Measurements from ENCODE around the gene PLAAT4. TPM values are rescaled to one million over a fixed set of nuclear protein-coding genes. Genes with fewer than 3 reads are reported as not detected.

PLAAT4 gene
- total and polyA plus RNA-seq, 8 donors = 4.0 to 262 (median 88.0) TPM

DNA sequence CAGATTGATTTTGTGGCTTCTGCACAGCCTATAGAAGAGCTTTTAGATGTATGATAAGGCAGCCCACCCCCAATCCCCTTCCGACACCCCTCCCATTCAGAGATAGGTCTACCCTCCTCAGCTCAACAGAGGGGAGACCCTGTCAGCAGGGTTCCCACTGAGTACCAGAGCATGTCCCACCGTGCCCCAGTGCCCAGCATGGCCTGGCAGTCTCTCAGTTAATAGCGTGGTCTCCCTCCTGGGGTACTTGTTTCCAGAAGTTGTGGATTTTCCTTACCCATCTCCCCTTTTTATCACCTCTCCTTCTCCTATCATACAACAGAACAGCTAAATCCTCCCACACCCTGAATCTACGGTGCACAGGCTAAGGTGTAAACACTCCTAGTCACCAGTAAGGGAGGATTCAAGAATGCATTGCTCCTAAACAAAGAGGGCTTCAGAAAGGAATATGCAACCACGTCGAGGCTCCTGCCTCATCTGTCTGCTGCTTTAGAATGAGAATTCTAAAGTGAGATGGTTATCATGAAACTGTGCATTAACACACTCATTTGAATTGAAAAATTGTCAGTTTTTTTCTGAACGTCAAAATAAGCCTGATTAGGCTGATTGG, 19.9 kb downstream of the PLAAT4 start:
- intact Hi-C loops (cut with DNase I; ENCODE audit: low total_unique reads) = no loop called here
- Histone ChIP-seq H3K36me3 (no peaks in the 10 kb centered on the region), H3K4me1 (peaks cover 12 to 34% (median 19%) of the 10 kb centered on the region in 4 donors), H3K27me3 (no peaks in the 10 kb centered on the region), H3K27ac (no peak overlapping the region), H3K9me3 (no peaks in the 10 kb centered on the region), H3K4me3 (no peak overlapping the region)
- no peak for DNase-seq
- TF ChIP-seq EP300 (IDR thresholded peaks at IDR 0.05) = no peak
- TF ChIP-seq, protein P1, sequence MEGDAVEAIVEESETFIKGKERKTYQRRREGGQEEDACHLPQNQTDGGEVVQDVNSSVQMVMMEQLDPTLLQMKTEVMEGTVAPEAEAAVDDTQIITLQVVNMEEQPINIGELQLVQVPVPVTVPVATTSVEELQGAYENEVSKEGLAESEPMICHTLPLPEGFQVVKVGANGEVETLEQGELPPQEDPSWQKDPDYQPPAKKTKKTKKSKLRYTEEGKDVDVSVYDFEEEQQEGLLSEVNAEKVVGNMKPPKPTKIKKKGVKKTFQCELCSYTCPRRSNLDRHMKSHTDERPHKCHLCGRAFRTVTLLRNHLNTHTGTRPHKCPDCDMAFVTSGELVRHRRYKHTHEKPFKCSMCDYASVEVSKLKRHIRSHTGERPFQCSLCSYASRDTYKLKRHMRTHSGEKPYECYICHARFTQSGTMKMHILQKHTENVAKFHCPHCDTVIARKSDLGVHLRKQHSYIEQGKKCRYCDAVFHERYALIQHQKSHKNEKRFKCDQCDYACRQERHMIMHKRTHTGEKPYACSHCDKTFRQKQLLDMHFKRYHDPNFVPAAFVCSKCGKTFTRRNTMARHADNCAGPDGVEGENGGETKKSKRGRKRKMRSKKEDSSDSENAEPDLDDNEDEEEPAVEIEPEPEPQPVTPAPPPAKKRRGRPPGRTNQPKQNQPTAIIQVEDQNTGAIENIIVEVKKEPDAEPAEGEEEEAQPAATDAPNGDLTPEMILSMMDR (IDR thresholded peaks at IDR 0.05) = no peak
- TF ChIP-seq POLR2A (IDR thresholded peaks at IDR 0.05) = no peak
- no peak for TF ChIP-seq POLR2AphosphoS5 (IDR thresholded peaks at IDR 0.05)
- 62 to 69% (median 67%) methylated on average over 7 of the region's 7 CpGs for whole genome bisulfite sequencing, 5 donors

DNA sequence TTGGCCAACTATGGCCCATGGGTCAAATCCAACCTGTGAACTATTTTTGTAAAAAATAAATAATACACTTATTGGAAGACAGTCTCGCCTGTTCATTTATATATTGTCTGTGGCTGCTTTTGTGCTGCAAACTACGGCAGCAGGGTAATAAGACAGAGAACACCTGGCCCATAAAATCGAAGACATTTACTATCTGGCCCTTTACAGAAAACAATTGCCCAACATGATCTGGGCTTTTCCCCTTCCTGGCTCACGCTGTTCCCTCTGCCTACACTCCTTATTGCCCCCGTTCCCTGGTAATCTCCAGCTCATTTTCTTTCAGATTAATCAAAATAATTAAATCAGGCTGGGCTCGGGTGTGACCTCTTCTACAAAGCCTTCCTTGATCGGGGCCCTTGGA, 21.0 kb downstream of the PLAAT4 start:
- H3K4me1 ChIP-seq = peaks cover 12 to 35% (median 19%) of the 10 kb centered on the region in 4 donors
- no peaks in the 10 kb centered on the region for H3K9me3 ChIP-seq
- H3K27ac ChIP-seq = no peak overlapping the region
- no peak overlapping the region for H3K4me3 ChIP-seq
- DNase-seq = no peak
- no peaks in the 10 kb centered on the region for H3K27me3 ChIP-seq
- TF ChIP-seq EP300 (IDR thresholded peaks at IDR 0.05) (no peak), POLR2A (IDR thresholded peaks at IDR 0.05) (no peak), POLR2AphosphoS5 (IDR thresholded peaks at IDR 0.05) (no peak)
- TF ChIP-seq, protein P1 (IDR thresholded peaks at IDR 0.05) = no peak
- intact Hi-C loops (cut with DNase I; ENCODE audit: low total_unique reads) = no loop called here
- WGBS, 5 donors = 80 to 87% (median 81%) methylated on average over 7 of the region's 7 CpGs
- H3K36me3 ChIP-seq = no peaks in the 10 kb centered on the region

- Histone ChIP-seq H3K27ac (peak overlapping the region in 3 of 5 donors; percentile 19 to 40 (median 21)), H3K4me3 (no peak overlapping the region), H3K9me3 (no peaks in the 10 kb centered on the region), H3K27me3 (no peaks in the 10 kb centered on the region), H3K4me1 (peaks cover 8 to 30% (median 19%) of the 10 kb centered on the region in 4 donors), H3K36me3 (no peaks in the 10 kb centered on the region)
- TF ChIP-seq POLR2A (IDR thresholded peaks at IDR 0.05) = no peak
- TF ChIP-seq, protein P1 (IDR thresholded peaks at IDR 0.05) = no peak
- no peak for TF ChIP-seq EP300 (IDR thresholded peaks at IDR 0.05)
- no peak for TF ChIP-seq POLR2AphosphoS5 (IDR thresholded peaks at IDR 0.05)
- intact Hi-C loops (cut with DNase I; ENCODE audit: low total_unique reads) = no loop called here
- DNase-seq = peak in 1 of 2 donors; percentile 55
- WGBS, 5 donors = 80 to 91% (median 83%) methylated on average over 6 to 7 of the region's 7 CpGs
Observed at GRCh38 chr11:63558459-63559157, 22.0 kb downstream of the PLAAT4 start.

- peaks cover 16 to 41% (median 31%) of the 10 kb centered on the region in 4 donors for H3K4me1 ChIP-seq
- WGBS, 5 donors = 47 to 69% (median 55%) methylated on average over 7 of the region's 7 CpGs
- H3K36me3 ChIP-seq = no peaks in the 10 kb centered on the region
- H3K27ac ChIP-seq = peak overlapping the region; percentile 7 to 69 (median 64)
- DNase-seq = peak; percentile 36 to 85
- H3K4me3 ChIP-seq = no peak overlapping the region
- no peaks in the 10 kb centered on the region for H3K9me3 ChIP-seq
- intact Hi-C loops (cut with DNase I; ENCODE audit: low total_unique reads) = no loop called here
- no peaks in the 10 kb centered on the region for H3K27me3 ChIP-seq
- TF ChIP-seq, protein P1 (IDR thresholded peaks at IDR 0.05) = no peak
- TF ChIP-seq POLR2AphosphoS5 (IDR thresholded peaks at IDR 0.05) = peak in 2 of 3 donors; percentile 50 to 68
Observed at GRCh38 chr11:63560506-63561180, 24.0 kb downstream of the PLAAT4 start.

Measured in stomach (tissue), 9 donors.